ENCODE data around the gene ELOVL1.

Gene ELOVL1

DNA sequence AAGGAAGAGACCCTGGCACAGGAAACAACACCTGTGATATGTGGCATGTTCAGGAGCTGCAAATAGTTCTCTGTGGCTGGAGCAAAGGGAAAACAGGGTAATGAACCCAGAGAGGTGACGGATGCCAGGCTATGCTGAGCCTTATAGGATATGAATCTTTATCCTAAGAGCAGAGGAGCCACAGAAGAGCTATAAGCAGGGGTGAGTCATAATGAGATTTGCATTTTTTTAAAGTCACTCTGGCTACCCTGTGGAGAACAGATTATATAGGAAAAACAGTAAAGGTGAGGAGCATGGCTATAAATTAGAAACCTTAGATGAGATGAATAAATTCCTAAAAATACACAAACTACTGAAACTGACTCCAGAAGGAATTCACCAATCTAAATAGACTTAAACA is 43.0 kb downstream of the ELOVL1 start:
- DNase-seq (ENCODE audit: low spot score): no peak
- TF ChIP-seq, protein P1, sequence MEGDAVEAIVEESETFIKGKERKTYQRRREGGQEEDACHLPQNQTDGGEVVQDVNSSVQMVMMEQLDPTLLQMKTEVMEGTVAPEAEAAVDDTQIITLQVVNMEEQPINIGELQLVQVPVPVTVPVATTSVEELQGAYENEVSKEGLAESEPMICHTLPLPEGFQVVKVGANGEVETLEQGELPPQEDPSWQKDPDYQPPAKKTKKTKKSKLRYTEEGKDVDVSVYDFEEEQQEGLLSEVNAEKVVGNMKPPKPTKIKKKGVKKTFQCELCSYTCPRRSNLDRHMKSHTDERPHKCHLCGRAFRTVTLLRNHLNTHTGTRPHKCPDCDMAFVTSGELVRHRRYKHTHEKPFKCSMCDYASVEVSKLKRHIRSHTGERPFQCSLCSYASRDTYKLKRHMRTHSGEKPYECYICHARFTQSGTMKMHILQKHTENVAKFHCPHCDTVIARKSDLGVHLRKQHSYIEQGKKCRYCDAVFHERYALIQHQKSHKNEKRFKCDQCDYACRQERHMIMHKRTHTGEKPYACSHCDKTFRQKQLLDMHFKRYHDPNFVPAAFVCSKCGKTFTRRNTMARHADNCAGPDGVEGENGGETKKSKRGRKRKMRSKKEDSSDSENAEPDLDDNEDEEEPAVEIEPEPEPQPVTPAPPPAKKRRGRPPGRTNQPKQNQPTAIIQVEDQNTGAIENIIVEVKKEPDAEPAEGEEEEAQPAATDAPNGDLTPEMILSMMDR (IDR thresholded peaks at IDR 0.05; ENCODE audit: extremely low read depth, missing control alignments): no peak

- DNase-seq (ENCODE audit: low spot score): no peak
- TF ChIP-seq, protein P1 (IDR thresholded peaks at IDR 0.05; ENCODE audit: extremely low read depth, missing control alignments): no peak
These were observed 45.3 kb downstream of the ELOVL1 start for GRCh38 chr1:43322506-43322905.

DNA sequence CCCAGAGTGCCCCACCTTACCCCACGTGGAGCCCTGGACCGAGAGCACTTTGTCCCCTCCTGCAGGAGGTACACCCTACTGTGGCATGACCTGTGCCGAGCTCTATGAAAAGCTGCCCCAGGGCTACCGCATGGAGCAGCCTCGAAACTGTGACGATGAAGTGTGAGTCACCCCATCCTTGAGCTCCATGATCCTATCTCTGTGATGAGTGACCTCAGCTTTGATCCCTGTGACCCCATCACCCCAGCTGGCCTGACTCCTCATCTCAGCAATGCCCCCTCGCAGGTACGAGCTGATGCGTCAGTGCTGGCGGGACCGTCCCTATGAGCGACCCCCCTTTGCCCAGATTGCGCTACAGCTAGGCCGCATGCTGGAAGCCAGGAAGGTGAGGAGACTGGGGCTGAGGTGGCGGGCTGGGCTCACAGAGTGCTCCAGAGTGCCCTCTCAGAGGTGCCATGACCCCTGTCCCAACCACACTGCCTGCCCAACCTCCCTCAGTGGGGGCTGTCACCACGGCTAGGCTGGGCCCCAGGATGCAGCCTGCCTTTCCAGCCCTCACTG is 46.4 kb downstream of the ELOVL1 start:
- DNase-seq (ENCODE audit: low spot score): no peak
- TF ChIP-seq, protein P1 (IDR thresholded peaks at IDR 0.05; ENCODE audit: extremely low read depth, missing control alignments): no peak

- DNase-seq (ENCODE audit: low spot score): no peak
- TF ChIP-seq, protein P1 (IDR thresholded peaks at IDR 0.05; ENCODE audit: extremely low read depth, missing control alignments): no peak
These were observed 48.0 kb downstream of the ELOVL1 start for GRCh38 chr1:43319766-43320165.

GRCh38 chr1:43319288-43319687 is 48.5 kb downstream of the ELOVL1 start:
- no peak for DNase-seq (ENCODE audit: low spot score)
- TF ChIP-seq, protein P1 (IDR thresholded peaks at IDR 0.05; ENCODE audit: extremely low read depth, missing control alignments): no peak

DNA sequence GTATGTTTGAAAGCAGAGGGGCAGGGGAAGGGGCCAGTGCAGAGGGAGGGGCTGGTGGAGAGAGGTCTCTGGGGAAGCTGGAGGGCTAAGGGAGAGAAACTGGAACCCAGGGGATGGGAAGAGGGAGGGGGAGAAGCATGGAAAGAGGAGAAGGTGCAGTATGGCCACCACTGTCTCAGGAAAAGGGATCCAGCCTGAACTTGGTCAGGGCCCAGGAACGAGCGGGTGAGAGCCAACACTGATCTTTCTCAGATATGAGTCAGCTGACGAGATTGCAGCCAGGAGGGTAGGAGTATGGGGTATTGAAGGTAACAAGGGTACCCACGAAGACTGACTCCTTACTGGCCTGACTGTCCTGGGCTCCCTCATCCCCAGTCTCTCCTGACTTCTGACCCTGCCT is 49.0 kb downstream of the ELOVL1 start:
- no peak for DNase-seq (ENCODE audit: low spot score)
- TF ChIP-seq, protein P1 (IDR thresholded peaks at IDR 0.05; ENCODE audit: extremely low read depth, missing control alignments): no peak

GRCh38 chr1:43317817-43318471 is 49.9 kb downstream of the ELOVL1 start:
- TF ChIP-seq, protein P1 (IDR thresholded peaks at IDR 0.05; ENCODE audit: extremely low read depth, missing control alignments): no peak
- DNase-seq (ENCODE audit: low spot score): no peak
